ENCODE measurements around the gene YEATS4. TPM values are rescaled to one million over a fixed set of nuclear protein-coding genes. Genes with fewer than 3 reads are reported as not detected.
A peak's percentile ranks its signal among the peaks of the same experiment; 100 is the strongest.

The YEATS4 gene
- total and polyA plus RNA-seq, 4 donors: 9.9 to 23.8 (median 15.5) TPM

- Histone ChIP-seq H3K9me3 (ENCODE audit: control insufficient read depth in 4 of 4, low read length in 3 of 4) (no peaks in the 10 kb centered on the region), H3K27me3 (ENCODE audit: control insufficient read depth in 4 of 4, insufficient read depth in 4 of 4, low read length in 3 of 4) (no peaks in the 10 kb centered on the region), H3K36me3 (ENCODE audit: control insufficient read depth in 4 of 4, insufficient read depth in 3 of 4, low read depth in 1 of 4, low read length in 3 of 4) (no peaks in the 10 kb centered on the region), H3K9ac (ENCODE audit: low read depth in 1 of 2, low read length in 2 of 2) (peak within 1 kb of the TSS in 1 of 2 donors; percentile 15), H3K4me1 (ENCODE audit: control insufficient read depth in 4 of 4, insufficient read depth in 4 of 4, low read length in 3 of 4) (peaks cover 14 to 29% (median 22%) of the 10 kb centered on the region in 4 donors), H3K4me3 (ENCODE audit: low read depth in 1 of 3, low read length in 3 of 3) (no peak within 1 kb of the TSS), H3K27ac (ENCODE audit: low read depth in 1 of 2, low read length in 2 of 2) (peak within 1 kb of the TSS in 1 of 2 donors; percentile 37)
- TF ChIP-seq ATF3 (IDR thresholded peaks at IDR 0.05): no peak
- TF ChIP-seq YY1 (IDR thresholded peaks at IDR 0.05): peak; percentile 43
- peak in 1 of 2 donors; percentile 49 for TF ChIP-seq HNF4A (conservative IDR thresholded peaks at IDR 0.05)
- TF ChIP-seq GABPA (IDR thresholded peaks at IDR 0.05 in 1 of 2, conservative IDR thresholded peaks at IDR 0.05 in 1 of 2): no peak
- peak in 1 of 2 donors; percentile 31 for TF ChIP-seq RXRA (IDR thresholded peaks at IDR 0.05)
- WGBS: 64% methylated on average over 4 of the region's 4 CpGs
- no peak for DNase-seq (ENCODE audit: low spot score)
Observed at GRCh38 chr12:69348162-69348938, 11.2 kb upstream of the YEATS4 start, which contains the start of gene LYZ. Gene LYZ (plus strand): TSS chr12:69348381. CDS start chr12:69348409, 28 bp downstream.

- no peaks in the 10 kb centered on the region for H3K36me3 ChIP-seq (ENCODE audit: control insufficient read depth in 4 of 4, insufficient read depth in 3 of 4, low read depth in 1 of 4, low read length in 3 of 4)
- H3K4me3 ChIP-seq (ENCODE audit: low read depth in 1 of 3, low read length in 3 of 3): no peak overlapping the region
- H3K27me3 ChIP-seq (ENCODE audit: control insufficient read depth in 4 of 4, insufficient read depth in 4 of 4, low read length in 3 of 4): no peaks in the 10 kb centered on the region
- TF ChIP-seq TAF1 (conservative IDR thresholded peaks at IDR 0.05) (no peak), RAD21 (IDR thresholded peaks at IDR 0.05) (no peak)
- no peaks in the 10 kb centered on the region for H3K9me3 ChIP-seq (ENCODE audit: control insufficient read depth in 4 of 4, low read length in 3 of 4)
- DNase-seq (ENCODE audit: low spot score): no peak
- no peak overlapping the region for H3K27ac ChIP-seq (ENCODE audit: low read depth in 1 of 2, low read length in 2 of 2)
- H3K9ac ChIP-seq (ENCODE audit: low read depth in 1 of 2, low read length in 2 of 2): no peak overlapping the region
- H3K4me1 ChIP-seq (ENCODE audit: control insufficient read depth in 4 of 4, insufficient read depth in 4 of 4, low read length in 3 of 4): peaks cover 4 to 12% (median 7%) of the 10 kb centered on the region in 4 donors
- 22% methylated on average over 2 of the region's 2 CpGs for WGBS
Observed at GRCh38 chr12:69350002-69350626, 9.4 kb upstream of the YEATS4 start.

- Histone ChIP-seq H3K4me1 (ENCODE audit: control insufficient read depth in 4 of 4, insufficient read depth in 4 of 4, low read length in 3 of 4) (peaks cover 0 to 10% (median 4%) of the 10 kb centered on the region in 4 donors), H3K9me3 (ENCODE audit: control insufficient read depth in 4 of 4, low read length in 3 of 4) (no peaks in the 10 kb centered on the region), H3K36me3 (ENCODE audit: control insufficient read depth in 4 of 4, insufficient read depth in 3 of 4, low read depth in 1 of 4, low read length in 3 of 4) (no peaks in the 10 kb centered on the region), H3K9ac (ENCODE audit: low read depth in 1 of 2, low read length in 2 of 2) (no peak overlapping the region), H3K27me3 (ENCODE audit: control insufficient read depth in 4 of 4, insufficient read depth in 4 of 4, low read length in 3 of 4) (no peaks in the 10 kb centered on the region), H3K4me3 (ENCODE audit: low read depth in 1 of 3, low read length in 3 of 3) (no peak overlapping the region), H3K27ac (ENCODE audit: low read depth in 1 of 2, low read length in 2 of 2) (no peak overlapping the region)
- no peak for TF ChIP-seq HNF4A (conservative IDR thresholded peaks at IDR 0.05)
- no peak for DNase-seq (ENCODE audit: low spot score)
- 90% methylated on average over 1 of the region's 1 CpG for WGBS
Observed at GRCh38 chr12:69350777-69351176, 8.8 kb upstream of the YEATS4 start.

DNA sequence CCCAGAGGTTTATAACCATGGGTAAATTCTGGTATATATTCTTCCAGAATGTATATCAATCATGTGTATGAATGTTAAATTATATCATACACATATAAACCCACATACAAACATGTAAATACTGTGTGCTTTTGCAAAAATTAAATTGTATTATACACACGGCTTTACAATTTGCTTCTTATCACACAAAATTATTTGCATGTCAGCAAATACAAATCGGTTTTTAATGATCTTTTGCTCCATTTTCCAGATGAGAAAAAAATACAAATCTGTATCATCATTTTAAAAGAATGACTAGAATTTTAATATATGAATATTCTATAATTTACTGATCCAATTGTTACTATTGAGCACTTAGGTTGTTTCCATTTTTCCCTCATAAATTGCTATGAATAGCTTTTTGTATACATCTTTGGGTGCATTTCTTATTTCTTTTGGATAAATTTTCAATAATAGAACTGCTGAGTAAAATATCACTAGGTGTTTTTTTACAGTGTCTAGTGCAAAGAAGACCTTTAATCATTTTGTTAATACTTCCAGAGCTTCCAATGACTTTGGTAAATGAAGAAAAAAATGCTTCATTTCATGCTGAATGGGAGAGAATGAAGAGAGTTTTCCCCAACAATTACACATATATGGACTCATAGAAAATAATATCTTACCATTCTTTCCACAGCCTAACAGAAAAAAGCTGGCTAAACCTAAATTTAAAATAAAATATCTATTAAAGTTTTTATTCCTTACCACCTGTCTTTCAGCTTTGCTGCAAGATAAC, 7.9 kb upstream of the YEATS4 start:
- no peaks in the 10 kb centered on the region for H3K27me3 ChIP-seq (ENCODE audit: control insufficient read depth in 4 of 4, insufficient read depth in 4 of 4, low read length in 3 of 4)
- peaks cover 0 to 10% (median 1%) of the 10 kb centered on the region in 4 donors for H3K4me1 ChIP-seq (ENCODE audit: control insufficient read depth in 4 of 4, insufficient read depth in 4 of 4, low read length in 3 of 4)
- no peaks in the 10 kb centered on the region for H3K36me3 ChIP-seq (ENCODE audit: control insufficient read depth in 4 of 4, insufficient read depth in 3 of 4, low read depth in 1 of 4, low read length in 3 of 4)
- no peak overlapping the region for H3K4me3 ChIP-seq (ENCODE audit: low read depth in 1 of 3, low read length in 3 of 3)
- WGBS: 81% methylated on average over 2 of the region's 2 CpGs
- no peak for DNase-seq (ENCODE audit: low spot score)
- no peaks in the 10 kb centered on the region for H3K9me3 ChIP-seq (ENCODE audit: control insufficient read depth in 4 of 4, low read length in 3 of 4)
- H3K27ac ChIP-seq (ENCODE audit: low read depth in 1 of 2, low read length in 2 of 2): no peak overlapping the region
- H3K9ac ChIP-seq (ENCODE audit: low read depth in 1 of 2, low read length in 2 of 2): no peak overlapping the region
- no peak for TF ChIP-seq ATF3 (IDR thresholded peaks at IDR 0.05)
- TF ChIP-seq MAX (IDR thresholded peaks at IDR 0.05): no peak
- no peak for TF ChIP-seq FOXA2 (IDR thresholded peaks at IDR 0.05)
- no peak for TF ChIP-seq SP1 (IDR thresholded peaks at IDR 0.05)
- TF ChIP-seq JUND (IDR thresholded peaks at IDR 0.05): no peak
- TF ChIP-seq RXRA (IDR thresholded peaks at IDR 0.05): no peak
- TF ChIP-seq ZBTB33 (IDR thresholded peaks at IDR 0.05): no peak
- TF ChIP-seq YY1 (IDR thresholded peaks at IDR 0.05): no peak
- no peak for TF ChIP-seq CTCF (IDR thresholded peaks at IDR 0.05; ENCODE audit: low read depth, low read length, missing input control)
- TF ChIP-seq HNF4G (IDR thresholded peaks at IDR 0.05): no peak
- TF ChIP-seq EGR1 (IDR thresholded peaks at IDR 0.05; ENCODE audit: low read depth in 2 of 2): no peak
- TF ChIP-seq TAF1 (conservative IDR thresholded peaks at IDR 0.05): no peak
- TF ChIP-seq FOXA1 (IDR thresholded peaks at IDR 0.05): no peak
- no peak for TF ChIP-seq HNF4A (conservative IDR thresholded peaks at IDR 0.05)

All from liver (tissue), 9 donors.